ENCODE measurements around the gene POU2F1.

- TF ChIP-seq CTCF (conservative IDR thresholded peaks at IDR 0.05) (no peak), EZH2 (IDR thresholded peaks at IDR 0.05; ENCODE audit: low read depth) (no peak)
These were observed 47.0 kb upstream of the POU2F1 start for GRCh38 chr1:167173516-167174184.
